GM15510 (cell line): ENCODE measurements around the gene ISLR2.
"Not testable (repeated sequence)": the region's sequence is repeated elsewhere in the genome, so short reads cannot be mapped to it uniquely, and the experiment has no call there.

Experiments used
- POLR2A ChIP-seq: IDR thresholded peaks from 3 replicates; pipeline ENCODE4 v1.6.1; 2011; ENCODE audit warnings: borderline replicate concordance; ENCODE audit not compliant: insufficient read length; ENCODE audit errors: extremely low read depth

The ISLR2 gene, protein sequence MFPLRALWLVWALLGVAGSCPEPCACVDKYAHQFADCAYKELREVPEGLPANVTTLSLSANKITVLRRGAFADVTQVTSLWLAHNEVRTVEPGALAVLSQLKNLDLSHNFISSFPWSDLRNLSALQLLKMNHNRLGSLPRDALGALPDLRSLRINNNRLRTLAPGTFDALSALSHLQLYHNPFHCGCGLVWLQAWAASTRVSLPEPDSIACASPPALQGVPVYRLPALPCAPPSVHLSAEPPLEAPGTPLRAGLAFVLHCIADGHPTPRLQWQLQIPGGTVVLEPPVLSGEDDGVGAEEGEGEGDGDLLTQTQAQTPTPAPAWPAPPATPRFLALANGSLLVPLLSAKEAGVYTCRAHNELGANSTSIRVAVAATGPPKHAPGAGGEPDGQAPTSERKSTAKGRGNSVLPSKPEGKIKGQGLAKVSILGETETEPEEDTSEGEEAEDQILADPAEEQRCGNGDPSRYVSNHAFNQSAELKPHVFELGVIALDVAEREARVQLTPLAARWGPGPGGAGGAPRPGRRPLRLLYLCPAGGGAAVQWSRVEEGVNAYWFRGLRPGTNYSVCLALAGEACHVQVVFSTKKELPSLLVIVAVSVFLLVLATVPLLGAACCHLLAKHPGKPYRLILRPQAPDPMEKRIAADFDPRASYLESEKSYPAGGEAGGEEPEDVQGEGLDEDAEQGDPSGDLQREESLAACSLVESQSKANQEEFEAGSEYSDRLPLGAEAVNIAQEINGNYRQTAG

DNA sequence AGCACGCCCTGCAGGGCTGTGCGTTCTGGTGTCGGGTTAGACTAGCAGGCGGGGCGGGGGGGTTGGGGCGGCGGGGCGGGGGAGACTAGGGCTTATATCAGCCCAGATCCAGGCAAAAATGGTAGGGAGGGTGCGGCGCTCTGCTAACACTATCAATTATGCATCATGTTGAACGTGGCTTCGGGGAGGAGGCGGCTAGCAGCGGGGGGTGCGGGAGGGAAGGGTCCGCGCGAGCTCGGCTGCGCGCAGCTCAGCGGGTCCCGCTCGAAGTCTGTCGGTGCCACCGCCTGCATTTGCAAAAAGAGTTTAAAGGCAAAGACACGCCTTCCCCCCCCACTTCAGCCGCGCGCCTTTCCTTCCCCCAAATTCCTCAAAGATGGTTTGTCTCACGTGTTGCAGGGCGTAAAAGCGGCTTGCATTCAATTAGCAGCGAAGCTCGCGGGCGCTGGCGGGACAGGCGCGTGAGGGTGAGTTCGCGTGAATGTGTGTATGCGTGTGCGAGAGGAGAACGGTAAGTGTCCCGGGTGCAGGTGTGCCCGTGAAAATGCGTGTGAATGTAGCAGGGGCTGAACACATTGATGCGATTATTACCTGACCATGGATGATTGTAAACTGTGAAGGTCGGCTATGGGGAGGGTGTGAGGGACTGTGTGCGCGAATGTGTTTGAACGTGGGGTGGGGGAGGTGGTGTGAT is at the start of gene ISLR2:
ISLR2 (plus strand) TSS at position 432 of the 694 bp plus-strand sequence. CDS start 2,169 bp downstream, outside the sequence.
- TF ChIP-seq POLR2A: no peak

GRCh38 chr15:74082450-74082849 is 47.9 kb upstream of the ISLR2 start, which contains the start of gene GOLGA6A:
GOLGA6A (minus strand) TSS chr15:74082550; CDS start chr15:74082509, 41 bp downstream.
- not testable (repeated sequence) for TF ChIP-seq POLR2A

DNA sequence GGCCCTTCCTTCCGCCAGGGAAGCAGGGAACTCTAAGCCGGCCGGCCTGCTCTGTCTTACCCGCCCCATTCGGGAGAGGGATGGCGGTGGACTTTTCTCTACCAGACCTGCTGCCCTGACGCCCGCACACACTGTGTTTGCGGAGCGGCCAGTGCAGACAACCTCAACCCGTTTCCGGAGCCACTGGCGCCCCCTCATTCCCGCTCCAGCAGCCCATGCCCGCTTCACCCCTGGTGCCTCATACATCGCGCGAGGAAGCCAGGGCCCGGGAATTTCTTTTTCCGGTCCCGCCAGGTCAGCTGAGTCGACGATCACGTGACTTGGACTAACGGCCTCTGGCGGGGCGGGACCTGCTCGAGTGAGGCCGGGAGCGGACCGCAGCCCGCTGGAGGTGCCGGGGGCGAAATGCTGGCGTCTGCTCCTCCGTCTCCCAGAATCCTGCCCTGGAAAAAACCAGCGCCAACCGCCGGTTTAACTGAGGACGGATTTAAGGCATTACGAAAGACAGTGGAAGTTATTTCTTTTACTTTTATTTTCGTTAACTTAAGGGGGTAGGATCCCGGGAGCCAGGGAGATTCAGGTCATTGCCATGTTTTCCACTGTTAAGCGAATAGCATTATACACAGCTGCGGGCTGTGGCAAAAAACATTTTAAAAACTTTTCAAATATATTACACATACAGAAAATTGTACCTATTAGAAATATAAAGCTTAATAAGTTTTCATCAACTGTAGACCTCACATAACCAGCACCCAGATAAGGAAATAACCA is 30.2 kb upstream of the ISLR2 start:
- TF ChIP-seq POLR2A: peak; percentile 45

DNA sequence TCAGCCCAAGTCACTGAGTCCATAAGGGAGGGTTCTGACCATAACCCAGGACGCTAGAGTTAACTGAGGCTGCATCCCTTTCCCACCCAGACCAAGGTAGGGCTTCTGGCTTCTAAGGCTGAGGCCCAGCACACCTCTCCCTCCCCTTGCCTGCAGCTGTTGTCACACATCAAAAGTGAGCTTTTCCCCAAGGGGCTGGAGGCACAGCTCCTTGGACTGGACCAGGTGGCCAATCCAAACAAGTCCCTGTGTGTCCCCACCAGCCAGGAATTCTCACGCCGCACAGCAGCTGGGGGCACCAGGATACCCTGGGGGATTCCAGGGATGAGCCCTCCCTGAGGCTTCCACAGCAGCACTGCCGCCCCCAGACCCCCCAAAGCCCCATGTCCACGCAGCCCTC is 22.3 kb upstream of the ISLR2 start:
- no peak for TF ChIP-seq POLR2A

- no peak for TF ChIP-seq POLR2A
These were observed 20.7 kb upstream of the ISLR2 start for GRCh38 chr15:74109713-74110112.

- no peak for TF ChIP-seq POLR2A
These were observed 10.0 kb upstream of the ISLR2 start for GRCh38 chr15:74120426-74120825.

DNA sequence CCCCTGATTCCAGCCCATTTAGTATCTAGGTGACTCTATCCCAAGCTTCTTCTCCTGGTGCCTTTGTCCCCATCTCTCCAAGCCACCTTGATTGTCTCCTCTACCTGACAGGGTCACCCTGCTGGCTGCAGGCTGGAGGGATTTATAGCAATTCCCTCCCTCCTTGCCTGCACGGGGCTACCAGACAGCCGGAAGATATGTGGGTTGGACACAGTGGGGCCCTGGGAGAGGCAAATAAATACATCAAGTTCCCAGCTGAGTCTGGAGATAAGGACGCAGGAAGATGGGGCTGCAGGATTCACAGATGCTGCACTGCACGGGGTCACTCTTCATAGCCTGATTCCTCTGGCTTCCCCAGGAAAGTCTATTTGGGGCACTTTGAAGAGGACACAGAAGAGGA is 9.3 kb upstream of the ISLR2 start:
- no peak for TF ChIP-seq POLR2A

DNA sequence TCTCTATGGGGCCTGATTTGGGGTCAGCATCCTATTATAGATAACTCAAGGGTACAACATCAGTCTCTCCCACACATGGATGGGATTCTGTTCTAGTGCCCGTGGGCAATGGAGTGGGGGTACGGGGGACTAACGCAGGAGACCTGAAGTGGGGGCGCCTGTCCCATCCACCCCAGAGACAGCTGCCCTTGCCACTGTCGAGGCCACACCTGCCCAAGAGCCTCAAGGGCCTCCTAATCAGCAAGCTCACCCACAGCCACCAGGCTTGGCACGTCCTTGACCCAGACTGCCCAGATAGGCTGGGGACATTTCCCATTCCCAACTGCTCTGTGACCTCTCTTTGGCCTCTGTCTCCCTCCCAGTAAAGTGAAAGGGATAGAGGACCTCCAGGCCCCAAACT is 8.5 kb upstream of the ISLR2 start:
- TF ChIP-seq POLR2A: no peak

DNA sequence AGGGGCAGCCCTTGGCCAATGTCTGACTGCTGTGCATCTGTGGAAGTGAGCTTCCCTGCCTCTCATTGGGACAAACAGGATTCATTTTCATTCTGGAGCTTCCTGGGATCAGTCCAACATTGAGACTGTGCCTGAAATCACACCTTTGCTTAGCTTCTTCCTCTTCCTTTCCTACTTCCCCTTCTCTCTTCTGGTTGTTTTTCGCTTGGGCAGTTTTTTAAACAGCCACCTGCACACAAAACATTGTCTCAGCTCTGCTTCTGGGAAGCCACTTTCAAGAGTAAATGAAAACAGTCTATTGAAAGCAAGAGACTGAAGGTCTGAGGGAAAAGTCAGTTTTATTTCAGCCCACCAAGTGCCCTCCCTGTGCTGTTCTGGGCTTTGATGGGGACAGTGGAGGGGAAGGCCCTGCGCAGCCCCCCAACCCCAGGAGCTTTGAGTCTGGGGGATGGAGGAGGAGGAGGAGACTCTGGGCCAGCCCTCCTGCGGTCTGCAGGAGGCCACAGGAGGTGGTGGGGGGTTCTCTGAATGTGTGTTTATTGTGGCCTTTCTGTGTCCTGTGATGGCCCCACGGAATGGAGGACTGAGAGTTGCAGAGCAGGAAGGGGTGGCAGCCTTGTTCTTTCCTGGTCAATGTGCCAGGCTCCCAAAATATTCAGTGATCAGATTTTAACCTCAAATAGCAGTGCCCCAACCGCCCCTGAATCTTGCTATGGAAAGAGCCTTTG is 7.8 kb upstream of the ISLR2 start:
- no peak for TF ChIP-seq POLR2A

- TF ChIP-seq POLR2A: no peak
These were observed 7.3 kb upstream of the ISLR2 start for GRCh38 chr15:74123131-74123429.

DNA sequence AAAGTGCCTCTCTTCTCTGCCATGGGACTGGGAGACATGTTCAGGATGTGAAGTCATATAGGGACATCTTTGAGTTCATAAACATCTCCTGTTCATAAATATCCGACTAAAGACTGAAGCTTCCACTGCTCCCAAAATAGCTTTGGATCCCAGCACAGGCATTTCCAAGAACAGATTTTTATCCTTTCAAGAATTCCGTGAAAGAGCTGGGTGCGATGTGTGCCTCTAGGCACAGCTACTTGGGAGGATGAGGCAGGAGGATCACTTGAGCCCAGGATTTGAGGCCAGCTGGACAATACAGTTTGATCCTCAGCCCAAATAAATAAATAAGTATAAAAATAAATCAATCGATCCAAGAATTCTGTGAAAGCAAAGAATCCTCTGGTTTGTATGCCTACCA is 6.7 kb upstream of the ISLR2 start:
- no peak for TF ChIP-seq POLR2A

DNA sequence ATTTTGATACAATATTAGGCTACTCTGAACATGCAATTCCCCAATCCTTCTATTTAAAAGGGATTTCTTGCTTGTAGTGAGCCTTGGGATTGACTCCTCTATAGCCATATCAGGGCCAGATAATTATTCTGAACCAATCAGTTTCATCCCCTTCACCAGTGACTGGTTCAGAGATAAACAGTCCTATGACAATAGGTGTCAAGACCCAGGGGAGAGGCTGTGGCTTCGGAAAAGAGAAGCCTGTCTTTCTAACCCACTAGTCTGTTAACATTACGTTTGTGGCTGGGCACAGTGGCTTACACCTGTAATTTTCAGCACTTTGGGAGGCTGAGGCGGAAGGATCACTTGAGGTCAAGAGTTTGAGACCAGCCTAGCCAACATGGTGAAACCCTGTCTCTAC is 6.2 kb upstream of the ISLR2 start:
- no peak for TF ChIP-seq POLR2A

DNA sequence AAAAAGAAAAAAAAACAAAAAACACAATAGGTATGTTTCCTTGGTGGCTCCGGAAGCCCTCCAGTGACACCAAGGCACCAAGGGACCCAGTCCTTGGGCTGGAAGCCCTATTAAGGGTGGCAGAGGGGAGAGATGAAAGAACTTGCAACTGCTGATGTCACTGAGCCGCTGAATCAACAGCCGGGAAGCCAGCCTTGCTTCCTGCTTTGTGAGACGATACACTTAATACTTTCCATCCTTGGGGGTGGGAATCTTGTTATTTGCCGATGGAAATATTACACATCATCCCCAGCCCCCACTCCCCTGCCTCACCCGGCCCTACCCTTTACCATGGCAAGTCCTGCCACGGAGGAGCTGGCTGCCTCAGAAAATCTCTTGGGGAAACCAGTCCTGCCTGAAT is 5.6 kb upstream of the ISLR2 start:
- TF ChIP-seq POLR2A: no peak
